Neural progenitor cell (in vitro differentiated cells): Measurements from ENCODE around the gene MSH2.

ENCODE experiments used
- EZH2 ChIP-seq: fragments of 200-600 bp; sonication (generic); IDR thresholded peaks from 2 replicates; pipeline ENCODE4 v1.6.1; 2017; ENCODE audit warnings: antibody characterized with exemption, mild to moderate bottlenecking, moderate library complexity
- TF ChIP-seq, protein P1 (sequence below): fragments of 200-600 bp; sonication (generic); IDR thresholded peaks from 2 replicates; pipeline ENCODE4 v1.5.1; 2017; ENCODE audit warnings: antibody characterized with exemption, mild to moderate bottlenecking

DNA sequence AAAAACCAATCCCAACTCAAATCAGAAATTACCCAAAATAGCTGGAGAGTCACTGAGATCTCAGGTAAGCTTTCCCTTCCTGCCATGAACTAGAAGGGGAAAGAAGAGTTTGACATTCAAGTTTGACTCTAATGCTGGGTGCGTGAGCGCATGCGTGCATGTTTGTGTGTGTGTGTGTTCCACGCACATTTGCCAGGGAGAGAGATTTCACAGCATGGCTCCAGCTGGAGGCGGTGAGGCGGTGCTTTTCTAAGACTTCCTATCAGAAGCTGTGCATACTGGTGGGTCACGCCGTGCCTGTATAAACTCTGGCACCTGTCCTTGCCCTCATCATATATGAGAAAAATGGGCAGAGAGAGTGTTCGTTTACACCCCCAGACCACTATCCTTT, 116.2 kb downstream of the MSH2 start:
- TF ChIP-seq, protein P1, sequence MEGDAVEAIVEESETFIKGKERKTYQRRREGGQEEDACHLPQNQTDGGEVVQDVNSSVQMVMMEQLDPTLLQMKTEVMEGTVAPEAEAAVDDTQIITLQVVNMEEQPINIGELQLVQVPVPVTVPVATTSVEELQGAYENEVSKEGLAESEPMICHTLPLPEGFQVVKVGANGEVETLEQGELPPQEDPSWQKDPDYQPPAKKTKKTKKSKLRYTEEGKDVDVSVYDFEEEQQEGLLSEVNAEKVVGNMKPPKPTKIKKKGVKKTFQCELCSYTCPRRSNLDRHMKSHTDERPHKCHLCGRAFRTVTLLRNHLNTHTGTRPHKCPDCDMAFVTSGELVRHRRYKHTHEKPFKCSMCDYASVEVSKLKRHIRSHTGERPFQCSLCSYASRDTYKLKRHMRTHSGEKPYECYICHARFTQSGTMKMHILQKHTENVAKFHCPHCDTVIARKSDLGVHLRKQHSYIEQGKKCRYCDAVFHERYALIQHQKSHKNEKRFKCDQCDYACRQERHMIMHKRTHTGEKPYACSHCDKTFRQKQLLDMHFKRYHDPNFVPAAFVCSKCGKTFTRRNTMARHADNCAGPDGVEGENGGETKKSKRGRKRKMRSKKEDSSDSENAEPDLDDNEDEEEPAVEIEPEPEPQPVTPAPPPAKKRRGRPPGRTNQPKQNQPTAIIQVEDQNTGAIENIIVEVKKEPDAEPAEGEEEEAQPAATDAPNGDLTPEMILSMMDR = no peak
- TF ChIP-seq EZH2 = no peak
